IMR-90 (cell line): ENCODE data around the gene MS4A18. TPM values are rescaled to one million over a fixed set of nuclear protein-coding genes. Genes with fewer than 3 reads are reported as not detected.
A peak's percentile ranks its signal among the peaks of the same experiment; 100 is the strongest.

Source experiments
- ATAC-seq: fragments of 200-7000 bp; cut with Tn5 transposase; 2 replicates; pipeline ENCODE4 v1.9.1; 2020; ENCODE audit warnings: low read depth, mild to moderate bottlenecking, moderate library complexity
- BruUV-seq: library from RNA; stranded (reverse); fragments of 400-500 nt; replicated peaks from 2 replicates; lab custom pipeline; 2021; lab: Mats Ljungman, UMichigan
- CTCF ChIA-PET: fragments of 300-600 bp; formaldehyde crosslinking; extraction: SDS; loops from one replicate; lab custom pipeline; 2021; ENCODE audit warnings: antibody characterized with exemption; lab: Yijun Ruan, JAX
- POLR2A ChIA-PET: fragments of 300-600 bp; sonication (Branson Sonifier 250); formaldehyde crosslinking; loops from one replicate; lab custom pipeline; 2022; ENCODE audit warnings: antibody characterized with exemption; ENCODE audit not compliant: unreplicated experiment; lab: Charles Lee
- DNase-seq: peaks from one replicate; pipeline ENCODE4 v3.0.0; 2013
- H2AFZ ChIP-seq: replicated peaks from 2 replicates; pipeline ENCODE3; 2013; ENCODE audit warnings: low read length, mild to moderate bottlenecking; ENCODE audit not compliant: poor library complexity
- H2AK5ac ChIP-seq: 2 replicates; pipeline ENCODE4 v1.6.1; 2013; ENCODE audit warnings: low read depth, low read length, inconsistent platforms
- H2AK9ac ChIP-seq: replicated peaks from 2 replicates; pipeline ENCODE3; 2013; ENCODE audit warnings: mild to moderate bottlenecking, low read depth, low read length, moderate library complexity; ENCODE audit not compliant: poor library complexity
- H2BK120ac ChIP-seq: 2 replicates; pipeline ENCODE4 v1.6.1; 2013; ENCODE audit warnings: low read depth, low read length, inconsistent platforms
- H2BK15ac ChIP-seq: 3 replicates; pipeline ENCODE4 v1.6.1; 2013; ENCODE audit warnings: low read depth, low read length, inconsistent platforms
- H2BK20ac ChIP-seq: 2 replicates; pipeline ENCODE4 v1.6.1; 2013; ENCODE audit warnings: low read depth, mild to moderate bottlenecking, inconsistent platforms, low read length, moderate library complexity
- H2BK5ac ChIP-seq: 2 replicates; pipeline ENCODE4 v1.6.1; 2013; ENCODE audit warnings: mild to moderate bottlenecking, low read depth, low read length, inconsistent platforms; ENCODE audit not compliant: poor library complexity, severe bottlenecking
- H3K14ac ChIP-seq: replicated peaks from 2 replicates; pipeline ENCODE4 v1.6.1; 2013; ENCODE audit warnings: low read depth, low read length, inconsistent platforms
- H3K18ac ChIP-seq: 2 replicates; pipeline ENCODE4 v1.6.1; 2013; ENCODE audit warnings: low read depth, low read length, control low read depth
- H3K23ac ChIP-seq: 2 replicates; pipeline ENCODE4 v1.6.1; 2013; ENCODE audit warnings: low read depth, low read length, inconsistent platforms
- H3K27ac ChIP-seq: 2 replicates; pipeline ENCODE4 v1.5.1; 2013; ENCODE audit warnings: mild to moderate bottlenecking, control low read depth, low read length; ENCODE audit not compliant: insufficient read depth
- H3K27me3 ChIP-seq: 2 replicates; pipeline ENCODE4 v1.6.1; 2013; ENCODE audit warnings: low read length; ENCODE audit not compliant: control insufficient read depth, insufficient read depth
- H3K36me3 ChIP-seq: 2 replicates; pipeline ENCODE4 v1.6.1; 2013; ENCODE audit warnings: low read length, mixed read lengths; ENCODE audit not compliant: control insufficient read depth, insufficient read depth
- H3K4ac ChIP-seq: 2 replicates; pipeline ENCODE4 v1.6.1; 2013; ENCODE audit warnings: low read depth, low read length, inconsistent platforms
- H3K4me1 ChIP-seq: 2 replicates; pipeline ENCODE4 v1.6.1; 2013; ENCODE audit warnings: low read length, mixed read lengths; ENCODE audit not compliant: control insufficient read depth, insufficient read depth
- H3K4me2 ChIP-seq: 2 replicates; pipeline ENCODE4 v1.6.1; 2013; ENCODE audit warnings: low read depth, mild to moderate bottlenecking, control low read depth, low read length, moderate library complexity
- H3K4me3 ChIP-seq: 2 replicates; pipeline ENCODE4 v1.5.1; 2013; ENCODE audit warnings: low read depth, mild to moderate bottlenecking, control low read depth, low read length, moderate library complexity; ENCODE audit not compliant: insufficient read depth
- H3K56ac ChIP-seq: 2 replicates; pipeline ENCODE4 v1.6.1; 2013; ENCODE audit warnings: low read length, inconsistent platforms; ENCODE audit not compliant: insufficient read depth; ENCODE audit errors: extremely low read depth
- H3K79me1 ChIP-seq, 2 experiments: 2 replicates each; pipeline ENCODE4 v1.6.1; 2013; ENCODE audit warnings: low read length in 2 of 2, inconsistent platforms in 1 of 2, low read depth in 1 of 2
- H3K9ac ChIP-seq: 2 replicates; pipeline ENCODE4 v1.6.1; 2013; ENCODE audit warnings: low read depth, low read length, control low read depth
- H3K9me1 ChIP-seq: 2 replicates; pipeline ENCODE4 v1.6.1; 2013; ENCODE audit warnings: low read length, inconsistent platforms; ENCODE audit not compliant: insufficient read depth
- H3K9me3 ChIP-seq: 2 replicates; pipeline ENCODE4 v1.6.1; 2013; ENCODE audit warnings: low read length; ENCODE audit not compliant: control insufficient read depth, insufficient read depth
- H4K20me1 ChIP-seq: 2 replicates; pipeline ENCODE4 v1.6.1; 2013; ENCODE audit warnings: low read length, inconsistent platforms; ENCODE audit not compliant: insufficient read depth
- H4K5ac ChIP-seq: 2 replicates; pipeline ENCODE4 v1.6.1; 2013; ENCODE audit warnings: mild to moderate bottlenecking, low read depth, low read length, control low read depth
- H4K8ac ChIP-seq, 2 experiments: 2 replicates each; pipeline ENCODE4 v1.6.1; 2013; ENCODE audit warnings: low read depth in 2 of 2, low read length in 2 of 2, control low read depth in 1 of 2, inconsistent platforms in 1 of 2
- H4K91ac ChIP-seq: 2 replicates; pipeline ENCODE4 v1.6.1; 2013; ENCODE audit warnings: low read depth, low read length, inconsistent platforms; ENCODE audit not compliant: insufficient read depth
- CEBPB ChIP-seq: IDR thresholded peaks from 2 replicates; pipeline ENCODE4 v1.6.1; 2012; ENCODE audit warnings: low read depth, low read length, improper control_type of control experiment
- CHD1 ChIP-seq: IDR thresholded peaks from 2 replicates; pipeline ENCODE4 v1.6.1; 2012; ENCODE audit warnings: low read depth, low read length, improper control_type of control experiment
- WGBS, 2 experiments: methylation state at CpG; one replicate each; pipeline versions ENCODE4 v1.1.5 to v1.1.7; 2013; ENCODE audit warnings: missing lambda C conversion rate in 2 of 2; ENCODE audit not compliant: insufficient read length in 1 of 2; ENCODE audit errors: extremely low coverage in 2 of 2; 5-methylcytosine and 5-hydroxymethylcytosine counted together
- dilution Hi-C: fragments of 300-500 bp; cut with HindIII; formaldehyde crosslinking; loops from one replicate; pipeline ENCODE4 v1.14.3; 2018; ENCODE audit warnings: low sequenced_read_pairs; ENCODE audit not compliant: unreplicated experiment
- in situ Hi-C: fragments of 300-500 bp; cut with MboI; formaldehyde crosslinking; loops from 3 replicates; pipeline ENCODE4 v1.14.3; 2019; ENCODE audit warnings: low sequenced_read_pairs, inconsistent platforms, mixed read lengths
- intact Hi-C: fragments of 100-400 bp; cut with micrococcal nuclease; formaldehyde crosslinking; loops from 2 replicates; pipeline ENCODE4 v1.10.0; 2022
- polyA plus RNA-seq, 3 experiments: library from polyadenylated mRNA; depleted of rRNA; stranded (reverse); fragments of >200 nt; gene quantifications; 2 replicates each; pipeline ENCODE4 v1.2.3, GENCODE V29; 2012; ENCODE audit warnings: low replicate concordance in 1 of 3
- total RNA-seq: library from RNA; depleted of rRNA; stranded (reverse); fragments of >200 nt; gene quantifications from 2 replicates; pipeline ENCODE4 v1.2.3, GENCODE V29; 2012

The MS4A18 gene
- total and polyA plus RNA-seq, 2 of the 4 experiments (the other 2 are of a cell fraction) = not detected

DNA sequence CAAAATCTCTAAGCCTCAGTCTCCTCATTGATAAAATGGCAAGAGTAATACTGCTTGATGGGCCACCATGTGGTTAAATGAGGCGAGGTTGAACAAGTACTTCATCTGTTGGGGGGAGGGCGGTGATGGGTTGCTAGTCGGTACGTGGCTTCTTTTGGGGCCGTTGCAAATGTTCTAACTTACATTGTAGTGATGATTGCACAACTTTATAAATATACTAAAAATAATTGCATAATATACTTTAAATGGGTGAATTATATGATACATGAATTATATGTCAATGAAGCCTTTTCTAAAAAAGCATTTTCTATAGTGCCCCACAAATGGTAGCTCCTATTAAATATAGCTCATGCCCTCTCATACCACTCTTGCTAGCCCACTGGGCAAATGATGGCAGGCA lies 18.6 kb upstream of the MS4A18 start:
- H4K5ac ChIP-seq = no peak overlapping the region
- no peak overlapping the region for H4K8ac ChIP-seq
- H3K4me1 ChIP-seq = no peaks in the 10 kb centered on the region
- H2BK20ac ChIP-seq = no peak overlapping the region
- H3K9me3 ChIP-seq = no peaks in the 10 kb centered on the region
- CTCF ChIA-PET = no interaction called here
- H3K23ac ChIP-seq = no peak overlapping the region
- DNase-seq = no peak
- intact Hi-C loops = no loop called here
- H2AFZ ChIP-seq = no peak overlapping the region
- no TSS peak for BruUV-seq
- H3K4me2 ChIP-seq = no peak overlapping the region
- H2BK15ac ChIP-seq = no peak overlapping the region
- no peak overlapping the region for H2BK120ac ChIP-seq
- in situ Hi-C loops = no loop called here
- no peaks in the 10 kb centered on the region for H4K20me1 ChIP-seq
- H3K36me3 ChIP-seq = no peaks in the 10 kb centered on the region
- ATAC-seq = no peak
- H2AK9ac ChIP-seq = no peak overlapping the region
- no peaks in the 10 kb centered on the region for H3K9me1 ChIP-seq
- H4K91ac ChIP-seq = no peak overlapping the region
- no peak overlapping the region for H2AK5ac ChIP-seq
- no peaks in the 10 kb centered on the region for H3K79me1 ChIP-seq
- H3K56ac ChIP-seq = no peak overlapping the region
- dilution Hi-C loops = no loop called here
- no peak overlapping the region for H3K27ac ChIP-seq
- H3K27me3 ChIP-seq = no peaks in the 10 kb centered on the region
- TF ChIP-seq CEBPB (peak; percentile 39; the same call in 1 of the 2 replicates), CHD1 (no peak)
- H3K18ac ChIP-seq = no peak overlapping the region
- H3K4ac ChIP-seq = no peak overlapping the region
- POLR2A ChIA-PET = no interaction called here
- WGBS, 2 experiments = no CpG with 5 or more reads among the region's 5 CpGs
- H2BK5ac ChIP-seq = no peak overlapping the region
- H3K14ac ChIP-seq = no peak overlapping the region
- no peak overlapping the region for H3K4me3 ChIP-seq
- no peak overlapping the region for H3K9ac ChIP-seq
